Measurements from ENCODE around the gene EDC4. TPM values are rescaled to one million over a fixed set of nuclear protein-coding genes. Genes with fewer than 3 reads are reported as not detected.
"Not testable (repeated sequence)": the region's sequence is repeated elsewhere in the genome, so short reads cannot be mapped to it uniquely, and the experiment has no call there.

Gene EDC4
- total RNA-seq, 1 experiment from 2014 or later, result 85.8 TPM

DNA sequence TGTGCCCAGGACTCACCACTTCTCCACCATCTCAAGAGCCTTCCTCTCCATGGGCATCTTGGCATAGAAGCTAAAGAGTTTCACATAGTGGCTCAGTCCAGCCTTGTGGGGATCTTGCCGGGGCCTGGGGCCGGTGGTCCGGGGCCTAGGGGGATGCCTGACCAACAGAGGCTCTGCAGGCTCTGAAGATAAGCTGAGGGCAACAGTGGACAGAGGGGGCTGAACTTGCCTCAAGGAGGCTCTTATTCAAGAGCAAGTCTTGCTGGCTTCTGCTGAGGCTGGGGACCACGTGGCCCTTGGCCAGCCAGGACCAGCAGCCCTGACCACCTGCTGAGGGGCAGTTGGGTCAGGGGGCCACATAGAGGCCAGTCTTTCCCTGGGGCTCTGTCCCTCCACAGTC lies 44.2 kb upstream of the EDC4 start:
- H3K4me1 Mint-ChIP-seq (ENCODE audit: low read depth, unreplicated experiment), result no peaks in the 10 kb centered on the region
- no peak for TF ChIP-seq CTCF (IDR thresholded peaks at IDR 0.05; ENCODE audit: unreplicated experiment)
- no peak overlapping the region for H3K27ac Mint-ChIP-seq (ENCODE audit: unreplicated experiment)
- no peak overlapping the region for H3K4me3 Mint-ChIP-seq (ENCODE audit: low read depth, unreplicated experiment)
- H3K9me3 Mint-ChIP-seq (ENCODE audit: low read depth, unreplicated experiment), result no peaks in the 10 kb centered on the region
- CTCF ChIA-PET, result no interaction called here
- H3K36me3 Mint-ChIP-seq (ENCODE audit: insufficient read depth, unreplicated experiment), result peaks cover 29% of the 10 kb centered on the region
- peaks cover 20% of the 10 kb centered on the region for H3K27me3 Mint-ChIP-seq (ENCODE audit: unreplicated experiment)
- DNase-seq, result no peak
- intact Hi-C loops (cut with micrococcal nuclease; ENCODE audit: unreplicated experiment), result no loop called here
- BruUV-seq (replicated peaks), result no TSS peak

DNA sequence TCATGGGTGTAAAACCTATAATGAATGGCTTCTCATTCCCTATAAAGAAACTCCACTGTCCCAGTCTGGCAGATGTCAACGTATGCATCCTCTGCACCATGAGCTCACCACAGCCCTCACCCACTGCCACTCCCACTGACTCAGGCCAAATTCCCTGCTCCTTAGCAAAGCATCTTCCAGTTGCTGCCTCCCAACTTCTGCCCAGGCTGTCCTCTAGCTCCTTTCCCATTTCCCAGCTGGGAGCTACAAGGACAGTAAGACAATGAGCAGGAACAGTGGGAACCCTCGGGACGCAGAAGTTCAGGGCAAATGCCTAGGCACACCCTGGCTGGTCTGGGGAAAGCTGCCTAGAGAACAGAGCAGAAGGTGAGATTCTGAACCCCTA lies 39.8 kb upstream of the EDC4 start:
- no peak for DNase-seq
- no TSS peak for BruUV-seq (replicated peaks)
- no peaks in the 10 kb centered on the region for H3K27me3 Mint-ChIP-seq (ENCODE audit: unreplicated experiment)
- no peak overlapping the region for H3K27ac Mint-ChIP-seq (ENCODE audit: unreplicated experiment)
- H3K4me1 Mint-ChIP-seq (ENCODE audit: low read depth, unreplicated experiment), result peaks cover 9% of the 10 kb centered on the region
- H3K4me3 Mint-ChIP-seq (ENCODE audit: low read depth, unreplicated experiment), result peak overlapping the region; percentile 98
- peaks cover 33% of the 10 kb centered on the region for H3K36me3 Mint-ChIP-seq (ENCODE audit: insufficient read depth, unreplicated experiment)
- intact Hi-C loops (cut with micrococcal nuclease; ENCODE audit: unreplicated experiment), result no loop called here
- CTCF ChIA-PET, result interaction anchor here (1.0 to 1.8 kb wide), 4 partner anchors 16 to 312 kb away, joined by 3 to 5 read pairs (median 4); partner anchors contain the start of genes RANBP10 and TSNAXIP1
- TF ChIP-seq CTCF (IDR thresholded peaks at IDR 0.05; ENCODE audit: unreplicated experiment), result no peak
- H3K9me3 Mint-ChIP-seq (ENCODE audit: low read depth, unreplicated experiment), result no peaks in the 10 kb centered on the region

DNA sequence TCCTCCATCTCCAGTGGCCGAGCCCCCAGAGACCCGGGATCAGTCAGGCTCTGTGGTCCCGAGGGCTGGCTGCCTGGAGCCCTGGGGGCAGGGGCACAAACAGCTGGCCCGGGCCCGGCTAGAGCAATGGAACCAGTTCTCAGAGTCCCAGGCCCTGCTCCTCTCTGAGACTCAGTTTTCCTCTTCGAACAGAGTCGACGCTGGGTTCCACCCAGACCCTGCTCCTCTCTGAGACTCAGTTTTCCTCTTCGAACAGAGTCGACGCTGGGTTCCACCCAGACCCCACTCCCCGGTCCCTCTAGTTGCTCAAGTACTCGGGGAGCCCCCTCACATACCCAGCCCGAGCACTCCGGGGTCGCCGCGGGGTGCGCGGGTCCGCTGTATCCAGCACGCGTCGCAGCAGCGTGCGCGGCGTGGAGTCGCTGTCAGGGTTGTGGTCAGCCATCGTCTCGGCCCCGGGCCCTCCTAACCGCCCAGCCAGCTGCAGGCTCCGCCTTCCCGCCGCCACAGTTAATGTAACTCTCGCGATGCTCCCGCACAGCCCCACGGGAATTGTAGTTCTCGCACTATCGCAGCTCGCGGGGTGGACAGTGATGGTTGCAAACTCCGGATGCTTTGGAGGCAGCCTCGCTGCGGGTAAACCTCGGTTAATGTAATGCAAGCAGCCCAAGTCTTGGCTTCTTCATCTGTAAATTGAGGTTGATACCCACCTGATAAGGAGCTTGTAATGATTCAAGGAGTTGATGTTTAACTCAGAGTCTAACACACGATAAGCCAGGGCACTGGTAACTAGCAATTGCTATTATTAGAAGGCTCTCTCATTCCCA lies 39.2 kb upstream of the EDC4 start:
- no TSS peak for BruUV-seq (replicated peaks)
- Mint-ChIP-seq H3K4me1 (ENCODE audit: low read depth, unreplicated experiment) (peaks cover 11% of the 10 kb centered on the region), H3K36me3 (ENCODE audit: insufficient read depth, unreplicated experiment) (peaks cover 33% of the 10 kb centered on the region), H3K4me3 (ENCODE audit: low read depth, unreplicated experiment) (peak overlapping the region; percentile 98), H3K27ac (ENCODE audit: unreplicated experiment) (peak overlapping the region; percentile 70), H3K27me3 (ENCODE audit: unreplicated experiment) (no peaks in the 10 kb centered on the region), H3K9me3 (ENCODE audit: low read depth, unreplicated experiment) (no peaks in the 10 kb centered on the region)
- DNase-seq, result peak; percentile 94
- CTCF ChIA-PET, result interaction anchor here (0.8 to 1.8 kb wide), 7 partner anchors 11 to 312 kb away, joined by 3 to 6 read pairs (median 4); partner anchors contain the start of genes NUTF2, RANBP10 and TSNAXIP1
- intact Hi-C loops (cut with micrococcal nuclease; ENCODE audit: unreplicated experiment), result no loop called here
- no peak for TF ChIP-seq CTCF (IDR thresholded peaks at IDR 0.05; ENCODE audit: unreplicated experiment)

- no peak for TF ChIP-seq CTCF (IDR thresholded peaks at IDR 0.05; ENCODE audit: unreplicated experiment)
- no peaks in the 10 kb centered on the region for H3K27me3 Mint-ChIP-seq (ENCODE audit: unreplicated experiment)
These were observed 38.6 kb upstream of the EDC4 start for GRCh38 chr16:67834242-67834614.

GRCh38 chr16:67837190-67837589 lies 35.7 kb upstream of the EDC4 start:
- CTCF ChIA-PET, result interaction anchor here (1.0 kb wide), 2 partner anchors 16 to 21 kb away, joined by 5 to 6 read pairs; no protein-coding TSS in a partner anchor
- Mint-ChIP-seq H3K36me3 (ENCODE audit: insufficient read depth, unreplicated experiment) (peaks cover 27% of the 10 kb centered on the region), H3K4me1 (ENCODE audit: low read depth, unreplicated experiment) (peaks cover 11% of the 10 kb centered on the region)
- H3K27me3 Mint-ChIP-seq (ENCODE audit: unreplicated experiment); H3K4me3 Mint-ChIP-seq (ENCODE audit: low read depth, unreplicated experiment); H3K27ac Mint-ChIP-seq (ENCODE audit: unreplicated experiment); BruUV-seq (replicated peaks); H3K9me3 Mint-ChIP-seq (ENCODE audit: low read depth, unreplicated experiment); intact Hi-C loops (cut with micrococcal nuclease; ENCODE audit: unreplicated experiment): not testable (repeated sequence)
- peak; percentile 36 for DNase-seq

More at GRCh38 chr16:67834242-67834614, 38.6 kb upstream of the EDC4 start:
- no peaks in the 10 kb centered on the region for H3K9me3 Mint-ChIP-seq (ENCODE audit: low read depth, unreplicated experiment)
- CTCF ChIA-PET, result interaction anchor here (0.8 to 1.8 kb wide), 5 partner anchors 10 to 27 kb away, joined by 3 to 6 read pairs (median 5); partner anchors contain the start of genes NUTF2, RANBP10 and TSNAXIP1
- H3K4me1 Mint-ChIP-seq (ENCODE audit: low read depth, unreplicated experiment), result peaks cover 11% of the 10 kb centered on the region
- H3K27ac Mint-ChIP-seq (ENCODE audit: unreplicated experiment), result no peak overlapping the region
- DNase-seq, result no peak
- intact Hi-C loops (cut with micrococcal nuclease; ENCODE audit: unreplicated experiment), result no loop called here
- no TSS peak for BruUV-seq (replicated peaks)
- H3K4me3 Mint-ChIP-seq (ENCODE audit: low read depth, unreplicated experiment), result peak overlapping the region; percentile 98
- H3K36me3 Mint-ChIP-seq (ENCODE audit: insufficient read depth, unreplicated experiment), result peaks cover 33% of the 10 kb centered on the region

All from Calu3 (cell line).